HTR-8/SVneo (cell line): ENCODE results near the gene FTO.
A peak's percentile ranks its signal among the peaks of the same experiment; 100 is the strongest.

Experiments
- DNase-seq: peaks from one replicate; pipeline ENCODE4 v3.0.0; 2011; ENCODE audit warnings: low spot score, mixed read lengths; ENCODE audit not compliant: insufficient read length
- FAIRE-seq: peaks from 2 replicates; lab custom pipeline; 2011; peaks lifted over from hg19 to GRCh38; lab: Jason Lieb, UNC

Gene FTO

DNA sequence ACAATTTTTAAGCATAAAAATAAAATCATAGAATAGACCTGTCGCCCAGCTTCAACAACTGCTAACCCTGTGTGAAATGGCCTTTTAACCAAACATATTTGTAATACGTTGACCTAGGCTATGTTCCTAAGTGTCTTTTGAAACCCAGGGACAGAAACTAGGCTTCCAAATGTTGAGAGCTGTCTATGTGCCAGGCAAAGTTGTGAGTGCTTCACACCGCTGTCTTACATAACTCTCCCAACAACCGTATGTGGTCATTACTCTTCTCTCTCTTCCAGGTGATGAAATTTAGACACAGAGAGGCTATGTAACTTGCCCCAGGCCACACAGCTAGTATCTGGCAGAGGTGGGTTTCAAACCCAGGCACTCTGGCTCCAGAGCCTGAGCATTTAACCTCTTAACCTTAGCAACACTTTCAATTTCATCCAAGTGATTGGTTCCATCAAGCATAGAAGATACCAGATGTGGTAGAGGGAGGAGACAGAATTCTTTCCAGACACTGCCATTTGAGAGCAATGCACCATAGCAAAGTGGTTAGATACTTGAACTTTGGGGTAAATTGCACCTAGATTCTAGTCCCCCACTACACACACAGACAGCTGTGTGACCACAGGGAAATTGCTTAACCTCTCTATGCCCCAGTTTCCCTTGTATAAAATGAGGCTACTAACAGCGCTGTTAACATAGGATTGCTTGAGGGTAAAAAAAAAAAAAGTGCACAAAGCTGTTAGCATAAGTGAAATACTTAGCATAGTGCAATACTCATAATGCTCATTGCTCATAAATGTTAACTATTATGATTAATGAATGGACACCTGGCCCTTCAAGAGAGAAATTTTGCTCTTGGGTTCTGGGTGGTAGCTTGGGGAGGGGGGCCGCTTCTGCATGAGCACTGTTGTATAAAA lies 422.0 kb downstream of the FTO start:
- no peak for DNase-seq
- no peak for FAIRE-seq

DNA sequence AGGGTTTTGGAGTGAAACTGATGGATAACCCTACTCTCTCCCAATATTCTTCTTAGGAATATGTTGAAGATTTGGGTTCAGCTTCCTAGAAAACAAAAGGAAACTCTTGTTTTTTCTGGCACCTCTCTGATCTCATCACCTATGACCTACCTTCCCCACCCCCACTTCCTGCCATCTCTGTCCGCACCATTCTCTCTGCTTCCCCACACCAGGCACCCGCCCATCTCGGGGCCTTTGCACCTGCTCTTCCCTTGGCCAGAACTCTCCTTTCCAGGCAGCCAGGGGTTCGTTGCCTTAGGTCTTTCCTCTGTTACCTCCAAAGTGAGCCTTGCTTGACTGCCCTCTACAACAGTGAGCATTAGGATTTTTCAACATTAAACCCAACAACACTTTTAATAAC lies 423.0 kb downstream of the FTO start:
- DNase-seq: no peak
- FAIRE-seq: no peak

DNA sequence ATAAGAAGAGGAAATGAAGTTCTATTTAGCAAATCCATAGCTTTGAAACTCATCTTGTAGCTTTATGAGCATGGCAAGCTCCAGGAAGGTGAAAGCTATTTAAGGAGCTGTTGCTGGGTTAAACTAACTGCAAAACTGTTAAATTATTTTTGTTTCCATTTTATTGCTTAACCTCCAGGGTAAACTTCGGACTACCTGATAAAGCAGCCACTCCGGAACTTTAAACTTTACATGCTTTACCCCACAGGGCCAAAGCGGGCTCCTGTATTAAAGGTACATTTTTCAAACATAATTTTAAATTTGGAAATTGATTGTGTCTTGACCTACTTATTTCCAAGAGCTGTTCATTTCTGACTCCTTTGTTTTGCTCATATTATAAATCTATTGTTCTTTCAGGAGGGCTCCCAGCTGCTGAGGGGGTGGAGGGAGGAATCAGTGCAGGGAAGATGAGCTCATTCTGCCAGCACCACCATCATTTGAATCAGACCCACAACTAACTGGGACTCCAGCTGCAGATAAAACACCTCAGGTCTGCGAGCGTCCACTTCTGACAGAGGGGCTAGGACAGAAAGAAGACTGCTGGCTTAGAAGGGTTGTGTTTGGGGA lies 424.8 kb downstream of the FTO start:
- FAIRE-seq: no peak
- DNase-seq: no peak

DNA sequence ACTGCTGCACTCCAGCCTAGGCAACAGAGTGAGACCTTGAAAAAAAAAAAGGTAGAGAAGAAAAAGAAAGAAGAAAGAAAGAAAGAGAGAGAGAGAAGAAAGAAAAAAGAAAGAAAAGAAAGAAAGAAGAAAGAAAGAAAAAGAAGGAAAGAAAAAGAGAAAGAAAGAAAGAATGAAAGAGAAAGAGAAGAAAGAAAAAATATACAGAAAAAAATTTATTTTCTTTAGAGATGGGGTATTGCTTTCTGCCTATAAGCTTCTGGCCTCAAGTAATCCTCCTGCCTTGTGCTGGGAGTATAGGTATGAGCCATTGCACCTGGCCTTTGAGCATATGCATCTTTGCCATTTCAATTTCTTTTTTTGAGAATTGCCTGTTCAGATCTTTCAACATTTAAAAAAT lies 425.9 kb downstream of the FTO start:
- DNase-seq (no peak), FAIRE-seq (no peak)

DNA sequence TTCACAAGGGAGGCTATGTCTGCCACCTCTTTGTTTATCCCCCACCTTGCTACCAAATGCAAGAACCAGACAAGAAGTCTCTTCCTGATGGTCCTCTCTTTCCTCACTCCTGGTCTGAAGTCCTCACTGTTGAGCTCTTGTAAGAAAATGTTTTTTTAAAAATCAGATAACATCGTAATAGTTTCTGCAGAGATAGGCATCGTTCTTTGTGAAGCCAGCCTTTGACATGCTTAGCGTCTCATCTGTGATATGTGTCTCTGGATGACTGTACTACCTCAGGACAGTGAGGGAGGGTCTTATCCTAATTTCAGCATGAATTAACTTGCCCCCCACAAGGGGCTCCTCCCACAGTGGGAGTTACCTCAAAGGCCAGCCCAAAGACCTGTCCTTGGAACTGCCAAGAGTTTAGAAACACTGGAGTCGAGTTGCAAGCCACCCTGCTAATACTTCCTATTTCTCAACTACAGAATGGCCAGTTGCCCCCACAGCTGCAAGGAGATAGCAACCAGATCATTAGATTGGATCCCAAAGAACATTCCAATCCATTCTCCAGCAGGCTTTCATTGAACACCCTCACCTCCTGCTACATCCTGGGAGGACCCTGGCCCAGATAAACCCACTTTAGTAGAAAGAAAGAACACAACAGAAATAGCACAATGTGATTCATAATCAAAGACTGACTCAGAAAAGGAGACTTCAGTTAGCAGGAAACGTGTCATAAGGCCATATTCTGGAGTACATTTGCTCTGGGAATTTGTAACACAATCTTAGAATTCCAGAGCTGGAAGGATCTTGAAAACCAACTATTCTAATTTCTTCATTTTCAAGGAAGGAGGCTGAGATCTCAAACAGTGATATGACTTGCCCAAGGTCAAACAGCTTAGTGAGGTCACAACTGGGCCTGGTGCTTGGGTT lies 431.7 kb downstream of the FTO start:
- FAIRE-seq (no peak), DNase-seq (peak; percentile 22)

- peak; percentile 52 for FAIRE-seq
- DNase-seq: peak; percentile 17
Measured at GRCh38 chr16:54136276-54136625, 432.3 kb downstream of the FTO start.

- FAIRE-seq (no peak), DNase-seq (no peak)
Measured at GRCh38 chr16:54140057-54140787, 436.3 kb downstream of the FTO start.

- DNase-seq: no peak
- FAIRE-seq: no peak
Measured at GRCh38 chr16:54140788-54141136, 436.8 kb downstream of the FTO start.

GRCh38 chr16:54142787-54143186 lies 438.8 kb downstream of the FTO start:
- no peak for DNase-seq
- FAIRE-seq: no peak

GRCh38 chr16:54143410-54143809 lies 439.5 kb downstream of the FTO start:
- FAIRE-seq (no peak), DNase-seq (no peak)

DNA sequence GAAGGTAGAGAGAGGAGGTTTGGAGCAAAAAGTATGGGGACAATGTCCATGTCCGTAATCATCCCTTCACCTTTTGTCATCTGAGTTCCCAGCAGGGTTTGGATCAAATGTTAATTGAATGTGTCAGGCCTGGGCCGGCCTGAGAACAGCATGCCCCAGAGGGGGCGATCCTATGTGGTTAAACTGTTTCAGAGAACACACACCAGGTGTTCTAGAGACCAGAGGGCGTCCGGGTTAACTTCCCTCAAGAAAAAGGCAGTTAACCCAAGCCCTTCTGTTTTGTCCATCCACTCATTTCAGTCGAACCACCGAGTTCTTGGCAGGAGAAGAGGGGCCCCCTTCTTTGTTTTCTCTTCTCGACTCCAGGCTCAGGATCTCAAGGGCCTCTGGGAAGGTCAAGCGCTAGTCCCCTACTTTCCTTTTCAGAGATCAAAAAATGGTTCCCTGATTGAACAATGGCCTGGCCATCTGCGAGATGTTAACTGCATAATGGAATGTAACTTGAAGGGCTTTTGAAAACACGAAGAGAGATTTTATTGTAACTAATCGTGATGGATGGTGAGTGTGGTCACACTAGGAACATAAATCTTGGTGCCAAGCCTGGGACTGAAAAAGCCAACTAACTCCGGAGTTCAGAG lies 440.1 kb downstream of the FTO start:
- FAIRE-seq (no peak), DNase-seq (no peak)

DNA sequence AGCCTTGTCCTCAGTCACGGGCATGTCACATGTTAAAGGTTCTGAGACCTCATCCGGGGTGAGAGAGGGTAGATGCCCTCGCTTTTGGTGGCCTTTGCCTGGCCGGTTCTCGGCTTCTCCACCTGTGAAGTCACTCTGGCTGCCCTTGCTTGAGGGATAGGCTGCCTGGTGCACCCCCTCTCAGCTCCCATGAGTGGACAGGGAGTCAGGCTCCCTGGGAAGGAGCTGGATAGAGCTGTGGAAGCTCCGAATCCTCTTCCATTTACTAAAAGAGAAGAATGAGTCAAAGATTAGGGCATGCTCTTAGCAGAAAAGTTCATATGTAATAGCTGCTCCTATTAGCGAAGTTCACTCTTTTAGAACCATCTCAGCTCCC lies 440.6 kb downstream of the FTO start:
- DNase-seq (no peak), FAIRE-seq (no peak)

DNA sequence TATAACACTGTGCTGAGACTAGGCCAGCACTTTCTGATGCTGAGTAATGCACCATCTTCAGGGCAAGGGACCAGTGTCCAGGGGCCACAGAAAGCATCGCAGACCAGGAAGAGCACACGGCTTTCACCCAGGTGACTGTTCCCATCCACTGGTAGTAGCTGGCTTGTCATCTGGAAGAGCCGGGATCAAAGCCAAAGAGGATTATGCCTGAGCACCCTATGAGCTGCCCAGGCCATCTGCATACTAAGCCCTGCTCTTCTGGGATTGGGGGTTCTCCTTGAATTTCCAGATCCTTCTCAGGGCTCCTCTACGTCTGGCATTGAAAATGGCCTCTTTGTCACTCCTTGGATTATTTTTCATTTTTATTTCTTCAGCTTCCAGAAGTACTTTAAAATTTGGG lies 441.9 kb downstream of the FTO start:
- FAIRE-seq (no peak), DNase-seq (no peak)

DNA sequence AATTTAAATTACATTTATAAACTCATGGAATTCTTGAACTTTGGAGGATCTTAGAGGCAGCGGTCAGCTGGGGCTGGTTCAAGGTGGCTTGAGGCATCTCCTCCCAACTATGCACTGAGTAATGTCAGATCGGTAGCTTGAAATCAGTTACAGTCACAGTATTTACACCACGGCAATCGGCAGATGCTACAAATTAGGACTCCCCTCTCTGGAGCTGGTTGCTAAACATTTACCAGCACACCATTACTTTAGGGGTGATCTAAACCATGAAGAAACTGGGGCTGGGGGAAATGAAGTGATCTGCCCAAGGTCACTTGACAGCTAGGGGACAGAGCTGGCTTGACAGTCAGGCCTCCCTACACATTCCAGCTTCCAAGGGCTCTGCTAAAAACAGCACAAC lies 445.0 kb downstream of the FTO start:
- DNase-seq (no peak), FAIRE-seq (no peak)

GRCh38 chr16:54150861-54151260 lies 446.9 kb downstream of the FTO start:
- no peak for DNase-seq
- FAIRE-seq: no peak

DNA sequence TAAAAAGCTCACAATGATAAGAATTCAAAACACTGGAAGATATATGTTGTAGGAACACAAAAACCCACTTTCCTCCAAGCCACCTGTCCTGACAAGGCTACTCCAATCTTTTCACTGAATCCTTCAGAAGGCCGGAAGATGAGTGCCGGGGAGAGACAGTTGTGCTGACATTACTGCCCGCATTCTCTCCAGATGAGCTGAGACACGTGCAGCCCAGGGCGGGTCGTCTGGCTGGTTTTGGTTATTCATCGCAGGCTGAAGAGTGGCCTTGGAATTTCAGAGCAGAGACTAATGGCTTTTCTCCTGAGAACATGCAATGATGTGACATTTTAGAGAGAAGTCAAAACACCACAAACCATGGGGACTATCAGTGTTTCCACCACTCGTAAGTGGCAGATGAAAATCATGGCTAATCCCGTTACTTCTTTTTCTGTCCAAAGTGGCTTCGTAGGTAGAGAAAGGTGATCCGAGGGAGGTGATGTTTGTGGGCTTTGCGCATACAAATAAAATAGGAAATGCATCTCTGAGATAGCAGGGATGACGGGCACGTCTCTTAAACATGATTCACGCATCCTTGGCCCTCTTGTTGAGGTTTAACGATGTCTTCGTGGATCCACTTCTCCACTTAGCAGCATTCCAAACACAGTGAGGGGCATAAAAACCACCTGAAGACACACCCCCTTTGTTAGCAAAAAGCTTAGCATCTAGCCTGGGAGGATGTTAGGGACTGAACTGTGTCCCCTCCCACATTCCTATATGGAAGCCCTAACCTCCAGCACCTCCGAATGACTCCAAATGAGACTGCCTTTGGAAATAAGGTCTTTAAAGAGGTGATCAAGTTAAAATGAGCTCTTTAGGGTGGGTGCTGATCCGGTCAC lies 448.6 kb downstream of the FTO start:
- DNase-seq: no peak

GRCh38 chr16:54153240-54153934 lies 449.4 kb downstream of the FTO start:
- no peak for FAIRE-seq

More for the DNA sequence above, 448.6 kb downstream of the FTO start:
- FAIRE-seq: no peak

GRCh38 chr16:54156349-54156748 lies 452.4 kb downstream of the FTO start:
- no peak for DNase-seq
- peak; percentile 95 for FAIRE-seq

More at GRCh38 chr16:54153240-54153934, 449.4 kb downstream of the FTO start:
- DNase-seq: no peak
